HepG2 (cell line): ENCODE results near the gene SEMA4A. TPM values are rescaled to one million over a fixed set of nuclear protein-coding genes. Genes with fewer than 3 reads are reported as not detected.
A peak's percentile ranks its signal among the peaks of the same experiment; 100 is the strongest.

ENCODE experiments used
- BATF2 ChIP-seq: sonication (generic); formaldehyde crosslinking; IDR thresholded peaks from 2 replicates; pipeline ENCODE4 v1.8.0; 2022; ENCODE audit warnings: mild to moderate bottlenecking, missing genetic modification reagents, moderate library complexity
- FOXP4 ChIP-seq: sonication (generic); formaldehyde crosslinking; IDR thresholded peaks from 2 replicates; pipeline ENCODE4 v1.4.0; 2020; ENCODE audit warnings: missing genetic modification reagents
- HOMEZ ChIP-seq: IDR thresholded peaks from 2 replicates; pipeline ENCODE4 v1.6.1; 2016; ENCODE audit warnings: low read depth
- KDM1A ChIP-seq: IDR thresholded peaks from 2 replicates; pipeline ENCODE4 v1.6.1; 2016; ENCODE audit warnings: missing compliant biosample characterization
- MED1 ChIP-seq: sonication (generic); formaldehyde crosslinking; IDR thresholded peaks from 2 replicates; pipeline ENCODE4 v1.4.0; 2020; ENCODE audit warnings: missing genetic modification reagents
- PBX2 ChIP-seq: IDR thresholded peaks from 2 replicates; pipeline ENCODE4 v1.6.1; 2016; ENCODE audit warnings: control low read depth
- SMAD1 ChIP-seq: sonication (generic); formaldehyde crosslinking; IDR thresholded peaks from 2 replicates; pipeline ENCODE4 v1.4.0; 2020; ENCODE audit warnings: missing genetic modification reagents, low read depth, mild to moderate bottlenecking, borderline replicate concordance
- ZBTB25 ChIP-seq: IDR thresholded peaks from 2 replicates; pipeline ENCODE4 v1.6.1; 2018; ENCODE audit warnings: missing genetic modification reagents
- ZBTB43 ChIP-seq: sonication (generic); formaldehyde crosslinking; conservative IDR thresholded peaks from 2 replicates; pipeline ENCODE4 v1.4.0; 2020; ENCODE audit warnings: missing genetic modification reagents
- ZMAT3 ChIP-seq: sonication (generic); formaldehyde crosslinking; conservative IDR thresholded peaks from 2 replicates; pipeline ENCODE4 v1.7.0; 2021; ENCODE audit warnings: missing genetic modification reagents
- ZNF143 ChIP-seq: sonication (generic); formaldehyde crosslinking; IDR thresholded peaks from 2 replicates; pipeline ENCODE4 v1.4.0; 2020; ENCODE audit warnings: missing genetic modification reagents
- ZNF232 ChIP-seq: sonication (generic); formaldehyde crosslinking; IDR thresholded peaks from 2 replicates; pipeline ENCODE4 v1.4.0; 2020; ENCODE audit warnings: missing genetic modification reagents, borderline replicate concordance
- ZNF282 ChIP-seq: fragments of 450-650 bp; IDR thresholded peaks from 2 replicates; pipeline ENCODE4 v1.6.1; 2018; ENCODE audit not compliant: partially characterized antibody
- ZNF296 ChIP-seq: sonication (generic); formaldehyde crosslinking; conservative IDR thresholded peaks from 2 replicates; pipeline ENCODE4 v1.5.0; 2020; ENCODE audit warnings: mild to moderate bottlenecking, missing genetic modification reagents
- ZNF329 ChIP-seq: sonication (generic); formaldehyde crosslinking; IDR thresholded peaks from 2 replicates; pipeline ENCODE4 v1.9.0; 2021; ENCODE audit warnings: low read depth, mild to moderate bottlenecking, missing genetic modification reagents
- ZNF431 ChIP-seq: sonication (generic); formaldehyde crosslinking; IDR thresholded peaks from 2 replicates; pipeline ENCODE4 v1.9.0; 2022; ENCODE audit warnings: missing genetic modification reagents, low read depth, mild to moderate bottlenecking, borderline replicate concordance
- ZNF468 ChIP-seq: sonication (generic); formaldehyde crosslinking; IDR thresholded peaks from 2 replicates; pipeline ENCODE4 v1.8.0; 2022; ENCODE audit warnings: mild to moderate bottlenecking, moderate library complexity, missing genetic modification reagents
- ZNF543 ChIP-seq: sonication (generic); formaldehyde crosslinking; IDR thresholded peaks from 2 replicates; pipeline ENCODE4 v1.4.0; 2020; ENCODE audit warnings: mild to moderate bottlenecking, missing genetic modification reagents
- ZNF616 ChIP-seq: sonication (generic); formaldehyde crosslinking; IDR thresholded peaks from 2 replicates; pipeline ENCODE4 v1.5.0; 2020; ENCODE audit warnings: low read depth, mild to moderate bottlenecking, missing genetic modification reagents
- ZNF800 ChIP-seq: sonication (generic); formaldehyde crosslinking; IDR thresholded peaks from 2 replicates; pipeline ENCODE4 v1.4.0; 2020; ENCODE audit warnings: missing genetic modification reagents
- polyA plus RNA-seq, 8 experiments: library from polyadenylated mRNA; depleted of rRNA in 3 of 8; stranded (reverse) in 7 of 8; unstranded in 1 of 8; fragments of >200 nt; fragmentation: Illumina TruSeq in 4 of 8; extraction: Trizol in 4 of 8; gene quantifications; 2 replicates each; pipeline versions ENCODE4 v1.2.1 to v1.2.3, GENCODE V29; 2011 to 2016; ENCODE audit warnings: low read depth in 4 of 8, missing spikeins in 1 of 8, mixed read lengths in 1 of 8; ENCODE audit not compliant: insufficient read depth in 1 of 8
- total RNA-seq, 5 experiments: library from RNA; depleted of rRNA; stranded (reverse); fragments of >200 nt; fragmentation: Illumina TruSeq; extraction: Trizol; gene quantifications; 2 replicates each; pipeline ENCODE4 v1.2.3, GENCODE V29; 2016; ENCODE audit warnings: low read depth in 1 of 5

The SEMA4A gene
- total and polyA plus RNA-seq, 2 of the 13 experiments (the other 11 are each of a cell fraction or from before 2014, with no cell fraction given) = 0.09 to 0.20 TPM

- TF ChIP-seq ZBTB43 (CRISPR knock-in tag) = peak; percentile 79; the same call in 1 of the 2 replicates
- TF ChIP-seq HOMEZ (CRISPR knock-in tag) = no peak
- no peak for TF ChIP-seq BATF2
- TF ChIP-seq ZBTB25 = no peak
- no peak for TF ChIP-seq KDM1A (CRISPR knock-in tag)
- no peak for TF ChIP-seq ZNF800 (CRISPR knock-in tag)
- TF ChIP-seq ZNF296 = no peak
- TF ChIP-seq ZNF616 = no peak
- no peak for TF ChIP-seq ZMAT3 (CRISPR knock-in tag)
- TF ChIP-seq FOXP4 = peak; percentile 18; the same call in 1 of the 2 replicates
- TF ChIP-seq PBX2 (CRISPR knock-in tag) = no peak
- no peak for TF ChIP-seq ZNF468 (CRISPR knock-in tag)
- TF ChIP-seq ZNF543 (CRISPR knock-in tag) = no peak
- no peak for TF ChIP-seq SMAD1 (CRISPR knock-in tag)
- TF ChIP-seq MED1 (CRISPR knock-in tag) = peak; percentile 61
- no peak for TF ChIP-seq ZNF143
- no peak for TF ChIP-seq ZNF282
- no peak for TF ChIP-seq ZNF329 (CRISPR knock-in tag)
- TF ChIP-seq ZNF431 (CRISPR knock-in tag) = no peak
- TF ChIP-seq ZNF232 (CRISPR knock-in tag) = no peak
These were observed 35.1 kb upstream of the SEMA4A start (continued) for GRCh38 chr1:156118177-156118868.
